ENCODE data around the gene ZKSCAN8. TPM values are rescaled to one million over a fixed set of nuclear protein-coding genes. Genes with fewer than 3 reads are reported as not detected.
"Not testable (repeated sequence)": the region's sequence is repeated elsewhere in the genome, so short reads cannot be mapped to it uniquely, and the experiment has no call there.

The ZKSCAN8 gene
- total RNA-seq, 2 experiments from 2014 or later = 16.6 to 22.3 TPM

- Histone ChIP-seq H3K4me3 (ENCODE audit: low read depth, low read length, poor library complexity, severe bottlenecking) (no peak overlapping the region), H3K4me1 (ENCODE audit: insufficient read depth, low read length, poor library complexity, severe bottlenecking) (no peaks in the 10 kb centered on the region), H3K4me2 (ENCODE audit: low read length) (no peak overlapping the region), H4K20me1 (ENCODE audit: insufficient read depth, low read length) (no peaks in the 10 kb centered on the region), H3K9me3 (ENCODE audit: low read length) (no peaks in the 10 kb centered on the region), H3K79me2 (ENCODE audit: insufficient read depth, low read depth, low read length) (no peaks in the 10 kb centered on the region), H3K9me2 (ENCODE audit: insufficient read depth, low read length) (no peaks in the 10 kb centered on the region), H3K27ac (ENCODE audit: low read depth, low read length, poor library complexity, severe bottlenecking) (no peak overlapping the region), H2AFZ (ENCODE audit: low read length) (no peak overlapping the region), H3K36me3 (ENCODE audit: insufficient read depth, low read length) (peaks cover 78% of the 10 kb centered on the region)
- no peak for DNase-seq (ENCODE audit: low spot score)
- intact Hi-C loops (cut with micrococcal nuclease; ENCODE audit: unreplicated experiment) = no loop called here
- TF ChIP-seq, protein P1, sequence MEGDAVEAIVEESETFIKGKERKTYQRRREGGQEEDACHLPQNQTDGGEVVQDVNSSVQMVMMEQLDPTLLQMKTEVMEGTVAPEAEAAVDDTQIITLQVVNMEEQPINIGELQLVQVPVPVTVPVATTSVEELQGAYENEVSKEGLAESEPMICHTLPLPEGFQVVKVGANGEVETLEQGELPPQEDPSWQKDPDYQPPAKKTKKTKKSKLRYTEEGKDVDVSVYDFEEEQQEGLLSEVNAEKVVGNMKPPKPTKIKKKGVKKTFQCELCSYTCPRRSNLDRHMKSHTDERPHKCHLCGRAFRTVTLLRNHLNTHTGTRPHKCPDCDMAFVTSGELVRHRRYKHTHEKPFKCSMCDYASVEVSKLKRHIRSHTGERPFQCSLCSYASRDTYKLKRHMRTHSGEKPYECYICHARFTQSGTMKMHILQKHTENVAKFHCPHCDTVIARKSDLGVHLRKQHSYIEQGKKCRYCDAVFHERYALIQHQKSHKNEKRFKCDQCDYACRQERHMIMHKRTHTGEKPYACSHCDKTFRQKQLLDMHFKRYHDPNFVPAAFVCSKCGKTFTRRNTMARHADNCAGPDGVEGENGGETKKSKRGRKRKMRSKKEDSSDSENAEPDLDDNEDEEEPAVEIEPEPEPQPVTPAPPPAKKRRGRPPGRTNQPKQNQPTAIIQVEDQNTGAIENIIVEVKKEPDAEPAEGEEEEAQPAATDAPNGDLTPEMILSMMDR (conservative IDR thresholded peaks at IDR 0.05; ENCODE audit: low read length) = peak; percentile 21; the same call in 1 of the 2 replicates
- no peak for TF ChIP-seq EZH2phosphoT487 (IDR thresholded peaks at IDR 0.05; ENCODE audit: borderline replicate concordance, low read depth, low read length)
- no TSS peak for BruUV-seq (replicated peaks)
- ChIA-PET CTCF (ENCODE audit: unreplicated experiment) (no interaction called here), POLR2A (interaction anchor here (0.8 kb wide), 1 partner anchor 223 kb away, joined by 3 read pairs; no protein-coding TSS in a partner anchor)
These were observed 24.2 kb upstream of the ZKSCAN8 start for GRCh38 chr6:28117386-28118050.

DNA sequence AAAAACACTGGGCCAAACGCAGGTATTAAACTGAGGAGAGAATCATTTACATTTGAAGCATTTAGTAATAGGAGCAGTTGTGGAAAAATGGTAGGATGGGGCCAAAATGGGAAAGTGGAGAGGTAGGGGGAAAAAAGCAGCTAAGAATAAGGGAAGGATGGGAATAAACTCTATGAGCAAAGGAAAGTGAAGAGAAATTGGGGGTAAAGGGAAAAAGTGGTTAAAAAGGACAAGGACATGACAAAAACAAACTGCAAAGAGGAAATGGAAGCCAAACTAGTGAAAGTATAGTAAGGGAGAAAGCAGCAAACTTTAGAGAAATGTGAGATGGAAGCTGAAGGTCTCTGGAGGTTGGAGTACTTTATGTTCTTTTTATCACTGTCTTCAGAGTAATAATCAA, 23.5 kb upstream of the ZKSCAN8 start:
- peaks cover 4% of the 10 kb centered on the region; the same call in 1 of the 2 replicates for H3K79me2 ChIP-seq (ENCODE audit: insufficient read depth, low read depth, low read length)
- no peak for DNase-seq (ENCODE audit: low spot score)
- no peaks in the 10 kb centered on the region for H3K9me2 ChIP-seq (ENCODE audit: insufficient read depth, low read length)
- no peaks in the 10 kb centered on the region for H4K20me1 ChIP-seq (ENCODE audit: insufficient read depth, low read length)
- intact Hi-C loops (cut with micrococcal nuclease; ENCODE audit: unreplicated experiment) = no loop called here
- no TSS peak for BruUV-seq (replicated peaks)
- ChIA-PET CTCF (ENCODE audit: unreplicated experiment) (no interaction called here), POLR2A (no interaction called here)
- TF ChIP-seq, protein P1 (conservative IDR thresholded peaks at IDR 0.05; ENCODE audit: low read length) = no peak
- TF ChIP-seq EZH2phosphoT487 (IDR thresholded peaks at IDR 0.05; ENCODE audit: borderline replicate concordance, low read depth, low read length) = no peak
- no peak overlapping the region for H3K27ac ChIP-seq (ENCODE audit: low read depth, low read length, poor library complexity, severe bottlenecking)
- H3K4me3 ChIP-seq (ENCODE audit: low read depth, low read length, poor library complexity, severe bottlenecking) = no peak overlapping the region
- H3K9me3 ChIP-seq (ENCODE audit: low read length) = no peaks in the 10 kb centered on the region
- no peak overlapping the region for H3K4me2 ChIP-seq (ENCODE audit: low read length)
- peaks cover 85% of the 10 kb centered on the region for H3K36me3 ChIP-seq (ENCODE audit: insufficient read depth, low read length)
- H2AFZ ChIP-seq (ENCODE audit: low read length) = no peak overlapping the region
- no peaks in the 10 kb centered on the region for H3K4me1 ChIP-seq (ENCODE audit: insufficient read depth, low read length, poor library complexity, severe bottlenecking)

DNA sequence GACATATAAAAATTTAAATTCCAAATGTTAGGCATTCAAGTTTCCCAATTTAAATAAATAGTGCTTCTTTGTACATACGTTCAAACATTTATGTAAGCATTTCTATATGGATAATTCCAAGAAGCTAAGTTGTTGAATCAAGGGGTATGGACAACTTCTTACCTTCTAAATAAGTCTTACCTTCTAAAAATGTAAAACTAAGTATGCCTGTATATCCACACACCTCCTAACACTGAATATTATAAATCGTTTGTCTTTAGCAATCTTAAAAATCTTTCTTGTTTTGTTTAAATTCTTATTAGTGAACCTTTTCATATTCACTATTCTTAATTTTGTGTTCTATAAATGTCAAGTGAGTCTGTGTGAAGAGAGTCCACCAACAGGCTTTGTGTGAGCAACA, 19.8 kb upstream of the ZKSCAN8 start:
- Histone ChIP-seq H3K9me2 (ENCODE audit: insufficient read depth, low read length) (no peaks in the 10 kb centered on the region), H3K36me3 (ENCODE audit: insufficient read depth, low read length) (peaks cover 79% of the 10 kb centered on the region), H3K4me1 (ENCODE audit: insufficient read depth, low read length, poor library complexity, severe bottlenecking) (peaks cover 27% of the 10 kb centered on the region), H2AFZ (ENCODE audit: low read length) (no peak overlapping the region), H3K9me3 (ENCODE audit: low read length) (no peaks in the 10 kb centered on the region), H4K20me1 (ENCODE audit: insufficient read depth, low read length) (peaks cover 5% of the 10 kb centered on the region; the same call in 1 of the 2 replicates), H3K4me2 (ENCODE audit: low read length) (no peak overlapping the region), H3K27ac (ENCODE audit: low read depth, low read length, poor library complexity, severe bottlenecking) (no peak overlapping the region), H3K4me3 (ENCODE audit: low read depth, low read length, poor library complexity, severe bottlenecking) (no peak overlapping the region), H3K79me2 (ENCODE audit: insufficient read depth, low read depth, low read length) (peaks cover 38% of the 10 kb centered on the region; the same call in 1 of the 2 replicates)
- intact Hi-C loops (cut with micrococcal nuclease; ENCODE audit: unreplicated experiment) = no loop called here
- no peak for TF ChIP-seq EZH2phosphoT487 (IDR thresholded peaks at IDR 0.05; ENCODE audit: borderline replicate concordance, low read depth, low read length)
- TF ChIP-seq, protein P1 (conservative IDR thresholded peaks at IDR 0.05; ENCODE audit: low read length) = no peak
- CTCF ChIA-PET (ENCODE audit: unreplicated experiment) = no interaction called here
- DNase-seq (ENCODE audit: low spot score) = no peak
- POLR2A ChIA-PET = no interaction called here
- no TSS peak for BruUV-seq (replicated peaks)

DNA sequence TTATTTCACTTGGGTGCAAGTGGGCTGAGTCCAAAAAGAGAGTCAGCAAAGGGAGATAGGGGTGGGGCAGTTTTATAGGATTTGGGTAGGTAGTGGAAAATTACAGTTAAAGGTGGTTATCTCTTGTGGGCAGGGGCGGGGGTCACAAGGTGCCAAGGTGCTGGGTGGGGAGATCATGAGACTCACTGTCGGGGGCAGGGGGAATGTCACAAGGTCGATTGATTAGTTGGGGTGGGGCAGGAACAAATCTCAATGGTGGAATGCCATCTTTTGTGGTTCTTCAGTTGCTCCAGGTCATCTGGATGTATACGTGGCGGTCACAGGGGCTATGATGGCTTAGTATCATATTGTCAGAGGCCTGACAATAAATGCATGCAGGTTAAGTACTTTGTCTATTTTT, 19.4 kb upstream of the ZKSCAN8 start:
- Histone ChIP-seq H3K79me2 (ENCODE audit: insufficient read depth, low read depth, low read length) (peaks cover 42% of the 10 kb centered on the region), H3K4me1 (ENCODE audit: insufficient read depth, low read length, poor library complexity, severe bottlenecking) (peaks cover 28% of the 10 kb centered on the region), H3K36me3 (ENCODE audit: insufficient read depth, low read length) (peaks cover 79% of the 10 kb centered on the region)
- intact Hi-C loops (cut with micrococcal nuclease; ENCODE audit: unreplicated experiment); H3K4me3 ChIP-seq (ENCODE audit: low read depth, low read length, poor library complexity, severe bottlenecking); H3K4me2 ChIP-seq (ENCODE audit: low read length); CTCF ChIA-PET (ENCODE audit: unreplicated experiment); H2AFZ ChIP-seq (ENCODE audit: low read length); H3K9me2 ChIP-seq (ENCODE audit: insufficient read depth, low read length); H4K20me1 ChIP-seq (ENCODE audit: insufficient read depth, low read length); H3K27ac ChIP-seq (ENCODE audit: low read depth, low read length, poor library complexity, severe bottlenecking); DNase-seq (ENCODE audit: low spot score); H3K9me3 ChIP-seq (ENCODE audit: low read length): not testable (repeated sequence)
- TSS peak; percentile 21 for BruUV-seq (replicated peaks)
- POLR2A ChIA-PET = interaction anchor here (4.5 kb wide), 1 partner anchor 18 kb away, joined by 64 read pairs; the partner anchor contains the start of gene ZKSCAN8

Data from OCI-LY7 (cell line).